Measurements from ENCODE around the gene NBDY.

GRCh38 chrX:56802428-56802827 lies 73.4 kb downstream of the NBDY start:
- no peak for TF ChIP-seq FOXK2 (IDR thresholded peaks at IDR 0.05)
- TF ChIP-seq, protein P1, sequence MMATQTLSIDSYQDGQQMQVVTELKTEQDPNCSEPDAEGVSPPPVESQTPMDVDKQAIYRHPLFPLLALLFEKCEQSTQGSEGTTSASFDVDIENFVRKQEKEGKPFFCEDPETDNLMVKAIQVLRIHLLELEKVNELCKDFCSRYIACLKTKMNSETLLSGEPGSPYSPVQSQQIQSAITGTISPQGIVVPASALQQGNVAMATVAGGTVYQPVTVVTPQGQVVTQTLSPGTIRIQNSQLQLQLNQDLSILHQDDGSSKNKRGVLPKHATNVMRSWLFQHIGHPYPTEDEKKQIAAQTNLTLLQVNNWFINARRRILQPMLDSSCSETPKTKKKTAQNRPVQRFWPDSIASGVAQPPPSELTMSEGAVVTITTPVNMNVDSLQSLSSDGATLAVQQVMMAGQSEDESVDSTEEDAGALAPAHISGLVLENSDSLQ (IDR thresholded peaks at IDR 0.05): no peak
- TF ChIP-seq TARDBP (IDR thresholded peaks at IDR 0.05): no peak
- TF ChIP-seq SUZ12 (IDR thresholded peaks at IDR 0.05): no peak
- TF ChIP-seq BHLHE40 (IDR thresholded peaks at IDR 0.05; ENCODE audit: borderline replicate concordance): no peak

All from HEK293T (cell line).